Karpas-422 (cell line): ENCODE data around the gene MSH2. TPM values are rescaled to one million over a fixed set of nuclear protein-coding genes. Genes with fewer than 3 reads are reported as not detected.
"Not testable (repeated sequence)": the region's sequence is repeated elsewhere in the genome, so short reads cannot be mapped to it uniquely, and the experiment has no call there.

Source experiments
- DNase-seq: peaks from one replicate; pipeline ENCODE4 v3.0.0-alpha.2; 2015
- H2AFZ ChIP-seq: fragments of 200-600 bp; sonication (generic); 2 replicates; pipeline ENCODE4 v1.6.1; 2014; ENCODE audit warnings: antibody characterized with exemption, low read length, mixed read lengths
- H3K27ac ChIP-seq: fragments of 200-600 bp; sonication (generic); 2 replicates; pipeline ENCODE4 v1.5.1; 2014; ENCODE audit warnings: mild to moderate bottlenecking, low read length, moderate library complexity
- H3K27me3 ChIP-seq: fragments of 200-600 bp; sonication (generic); 2 replicates; pipeline ENCODE4 v1.6.1; 2014; ENCODE audit warnings: low read length, mixed read lengths
- H3K36me3 ChIP-seq: fragments of 200-600 bp; sonication (generic); 2 replicates; pipeline ENCODE4 v1.6.1; 2014; ENCODE audit warnings: low read length, mixed read lengths; ENCODE audit not compliant: insufficient read depth
- H3K4me1 ChIP-seq: fragments of 200-600 bp; sonication (generic); 2 replicates; pipeline ENCODE4 v1.6.1; 2014; ENCODE audit warnings: mild to moderate bottlenecking, low read length, mixed read lengths
- H3K4me2 ChIP-seq: fragments of 200-600 bp; sonication (generic); 2 replicates; pipeline ENCODE4 v1.6.1; 2014; ENCODE audit warnings: low read length, low read depth, mild to moderate bottlenecking; ENCODE audit not compliant: poor library complexity, severe bottlenecking
- H3K4me3 ChIP-seq: fragments of 200-600 bp; sonication (generic); 2 replicates; pipeline ENCODE4 v1.5.1; 2014; ENCODE audit warnings: mild to moderate bottlenecking, antibody characterized with exemption, low read length, mixed read lengths
- H3K79me2 ChIP-seq: fragments of 200-600 bp; sonication (generic); 2 replicates; pipeline ENCODE4 v1.6.1; 2014; ENCODE audit warnings: mild to moderate bottlenecking, low read length, mixed read lengths
- H3K9ac ChIP-seq: fragments of 200-600 bp; sonication (generic); 2 replicates; pipeline ENCODE4 v1.6.0; 2014; ENCODE audit warnings: low read length
- H3K9me2 ChIP-seq: fragments of 200-600 bp; sonication (generic), shearing (Covaris generic); replicated peaks from 2 replicates; pipeline ENCODE4 v1.6.0; 2014; ENCODE audit warnings: mild to moderate bottlenecking, low read length, moderate library complexity; ENCODE audit not compliant: insufficient read depth
- H3K9me3 ChIP-seq: fragments of 300-700, 200-600 bp; sonication (generic); 2 replicates; pipeline ENCODE4 v1.6.1; 2014; ENCODE audit warnings: low read length, mixed read lengths
- H4K20me1 ChIP-seq: fragments of 200-600 bp; sonication (generic); 2 replicates; pipeline ENCODE4 v1.6.1; 2014; ENCODE audit warnings: mild to moderate bottlenecking, antibody characterized with exemption, low read length, low read depth; ENCODE audit not compliant: insufficient read depth
- total RNA-seq: library from RNA; depleted of rRNA; stranded (reverse); fragments of >200 nt; shearing (Covaris generic); gene quantifications from 2 replicates; pipeline ENCODE4 v1.2.3, GENCODE V29; 2014; ENCODE audit warnings: low replicate concordance

MSH2 gene
- total RNA-seq, 1 experiment from 2014 or later, result 38.7 TPM

DNA sequence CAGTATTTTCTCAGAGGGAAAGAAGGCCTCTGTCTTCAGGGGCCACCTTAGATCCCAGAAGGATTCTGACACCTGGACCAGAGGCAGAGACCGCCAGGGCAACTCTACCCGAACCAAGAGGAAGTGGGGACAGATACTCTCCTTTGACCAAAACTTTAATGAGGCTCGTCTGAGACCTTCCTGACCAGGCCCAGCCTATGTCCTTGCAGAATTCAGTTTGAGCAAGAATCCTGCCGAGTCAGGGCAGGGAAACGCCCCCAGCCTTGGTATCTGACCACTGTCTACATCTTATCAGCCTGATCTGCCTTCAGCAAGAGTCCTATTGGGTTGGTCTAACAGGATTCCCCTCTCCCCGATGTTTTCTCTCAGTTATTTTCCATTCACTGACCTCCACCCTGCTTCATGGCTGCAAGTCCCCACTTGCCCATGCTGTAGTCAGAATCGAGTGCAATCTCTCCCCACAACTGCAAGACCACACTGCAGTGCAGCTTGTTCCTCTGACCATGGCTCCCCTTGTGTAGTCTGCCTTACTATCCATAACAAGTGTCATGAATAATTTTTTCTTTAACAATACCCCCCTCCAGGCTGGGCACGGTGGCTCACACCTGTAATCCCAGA, 95.0 kb downstream of the MSH2 start:
- no peak overlapping the region for H2AFZ ChIP-seq
- peaks cover 9% of the 10 kb centered on the region; the same call in 1 of the 2 replicates for H3K9me3 ChIP-seq
- no peak overlapping the region for H3K4me3 ChIP-seq
- no peak overlapping the region for H3K27ac ChIP-seq
- H3K79me2 ChIP-seq, result no peaks in the 10 kb centered on the region
- no peaks in the 10 kb centered on the region for H4K20me1 ChIP-seq
- no peaks in the 10 kb centered on the region for H3K9me2 ChIP-seq
- peaks cover 13% of the 10 kb centered on the region for H3K4me1 ChIP-seq
- no peak overlapping the region for H3K9ac ChIP-seq
- no peaks in the 10 kb centered on the region for H3K27me3 ChIP-seq
- no peak overlapping the region for H3K4me2 ChIP-seq
- DNase-seq, result no peak
- peaks cover 11% of the 10 kb centered on the region for H3K36me3 ChIP-seq

DNA sequence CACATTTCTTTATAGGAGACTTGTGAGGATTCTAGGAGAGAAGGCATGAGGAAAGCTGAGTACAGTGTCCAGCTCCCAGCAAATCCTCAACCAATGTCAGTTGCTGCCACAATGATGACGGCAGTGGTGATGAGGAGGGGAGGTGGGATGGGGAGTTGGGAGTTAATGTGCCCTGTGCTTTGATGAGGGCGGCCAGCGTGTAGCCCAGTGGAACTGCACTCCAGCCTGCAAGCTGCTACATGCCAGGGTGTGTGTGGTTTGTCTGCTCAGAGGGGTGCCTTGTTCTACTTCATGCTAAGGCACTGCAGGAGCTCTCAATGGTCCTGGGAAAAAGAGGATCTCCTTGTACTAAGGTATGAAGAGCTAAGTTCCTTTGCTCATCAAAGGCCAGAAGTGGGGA, 96.1 kb downstream of the MSH2 start:
- Histone ChIP-seq H3K79me2 (no peaks in the 10 kb centered on the region), H3K9me3 (peaks cover 9% of the 10 kb centered on the region; the same call in 1 of the 2 replicates), H3K4me1 (peaks cover 24% of the 10 kb centered on the region), H2AFZ (no peak overlapping the region), H3K4me3 (no peak overlapping the region), H4K20me1 (no peaks in the 10 kb centered on the region), H3K9ac (no peak overlapping the region), H3K4me2 (no peak overlapping the region), H3K27ac (no peak overlapping the region), H3K36me3 (peaks cover 11% of the 10 kb centered on the region), H3K9me2 (no peaks in the 10 kb centered on the region), H3K27me3 (no peaks in the 10 kb centered on the region)
- no peak for DNase-seq

- Histone ChIP-seq H2AFZ (no peak overlapping the region), H3K79me2 (no peaks in the 10 kb centered on the region), H3K36me3 (peaks cover 11% of the 10 kb centered on the region), H3K9me3 (peaks cover 9% of the 10 kb centered on the region; the same call in 1 of the 2 replicates), H3K27ac (no peak overlapping the region), H3K4me2 (no peak overlapping the region), H3K4me1 (peaks cover 31% of the 10 kb centered on the region), H3K9me2 (no peaks in the 10 kb centered on the region), H3K27me3 (no peaks in the 10 kb centered on the region), H3K4me3 (no peak overlapping the region), H3K9ac (no peak overlapping the region), H4K20me1 (no peaks in the 10 kb centered on the region)
- no peak for DNase-seq
These were observed 96.8 kb downstream of the MSH2 start for GRCh38 chr2:47499621-47500309.

DNA sequence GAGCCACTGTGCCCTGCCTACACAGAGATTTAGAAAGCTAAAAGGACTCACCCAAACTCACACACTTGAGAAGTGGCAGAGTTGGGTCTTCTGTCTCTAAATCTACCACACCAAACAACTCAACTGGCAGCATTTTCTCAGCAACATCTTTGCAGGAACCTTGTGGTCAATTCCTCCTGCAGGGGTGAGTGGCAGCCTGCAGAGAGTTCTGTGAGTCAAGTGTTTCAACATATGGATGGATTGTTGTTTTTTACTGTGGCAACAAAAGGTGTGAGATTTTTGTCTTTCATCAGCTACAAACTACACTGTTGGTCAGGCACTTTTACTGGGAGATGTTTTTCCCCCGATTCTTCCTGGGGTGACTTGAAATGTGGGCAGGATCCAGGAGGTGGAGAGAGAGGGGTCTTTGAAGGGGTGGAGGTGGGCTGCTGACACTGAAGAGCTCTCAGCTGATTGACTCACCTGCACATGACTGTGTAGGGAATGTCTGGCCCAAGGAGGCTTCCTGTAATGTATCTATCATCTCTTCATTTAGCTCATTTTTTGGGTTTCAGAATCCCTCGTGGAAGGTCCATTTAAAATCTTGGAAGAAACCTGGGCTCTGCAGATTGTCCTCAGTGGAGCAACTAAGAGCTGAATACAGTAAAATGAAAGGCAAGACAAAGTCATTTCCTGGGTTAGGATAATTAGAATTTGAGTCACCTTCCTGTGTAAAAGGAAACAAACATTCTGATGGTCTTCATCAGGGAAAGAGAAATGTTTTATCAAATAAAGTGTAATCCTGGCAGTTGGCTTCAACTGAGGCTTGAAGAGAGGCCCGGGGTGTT, 98.6 kb downstream of the MSH2 start:
- no peak for DNase-seq
- Histone ChIP-seq H2AFZ (no peak overlapping the region), H3K9me3 (peaks cover 15% of the 10 kb centered on the region; the same call in 1 of the 2 replicates), H3K27me3 (no peaks in the 10 kb centered on the region), H3K9me2 (no peaks in the 10 kb centered on the region), H3K79me2 (no peaks in the 10 kb centered on the region), H3K9ac (no peak overlapping the region), H3K4me1 (peaks cover 35% of the 10 kb centered on the region), H4K20me1 (no peaks in the 10 kb centered on the region), H3K27ac (peak overlapping the region; percentile 99), H3K4me2 (no peak overlapping the region), H3K4me3 (no peak overlapping the region), H3K36me3 (peaks cover 11% of the 10 kb centered on the region)

- H3K27me3 ChIP-seq, H4K20me1 ChIP-seq, H3K79me2 ChIP-seq, H3K9me2 ChIP-seq, H2AFZ ChIP-seq: not testable (repeated sequence)
- DNase-seq, result peak; percentile 83
- Histone ChIP-seq H3K27ac (peak overlapping the region; percentile 99), H3K9me3 (peaks cover 15% of the 10 kb centered on the region; the same call in 1 of the 2 replicates), H3K4me1 (peaks cover 35% of the 10 kb centered on the region), H3K9ac (peak overlapping the region; percentile 81), H3K4me2 (peak overlapping the region; percentile 89), H3K4me3 (peak overlapping the region; percentile 63; the same call in 1 of the 2 replicates), H3K36me3 (peaks cover 11% of the 10 kb centered on the region)
These were observed 99.5 kb downstream of the MSH2 start for GRCh38 chr2:47502498-47502897.

GRCh38 chr2:47503481-47504070, 100.6 kb downstream of the MSH2 start:
- Histone ChIP-seq H3K9me3 (peaks cover 15% of the 10 kb centered on the region; the same call in 1 of the 2 replicates), H3K9ac (peak overlapping the region; percentile 81), H3K9me2 (no peaks in the 10 kb centered on the region), H3K4me3 (peak overlapping the region; percentile 63), H2AFZ (no peak overlapping the region), H3K79me2 (no peaks in the 10 kb centered on the region), H3K4me2 (peak overlapping the region; percentile 89), H4K20me1 (no peaks in the 10 kb centered on the region), H3K36me3 (peaks cover 11% of the 10 kb centered on the region), H3K27ac (peak overlapping the region; percentile 99), H3K27me3 (no peaks in the 10 kb centered on the region), H3K4me1 (peaks cover 35% of the 10 kb centered on the region)
- peak; percentile 88 for DNase-seq

GRCh38 chr2:47504174-47504810, 101.3 kb downstream of the MSH2 start:
- H3K36me3 ChIP-seq, result peaks cover 7% of the 10 kb centered on the region
- H3K27me3 ChIP-seq, result no peaks in the 10 kb centered on the region
- H4K20me1 ChIP-seq, result no peaks in the 10 kb centered on the region
- no peaks in the 10 kb centered on the region for H3K9me2 ChIP-seq
- H3K4me1 ChIP-seq, result peaks cover 35% of the 10 kb centered on the region
- peak overlapping the region; percentile 81 for H3K9ac ChIP-seq
- DNase-seq, result peak; percentile 90
- no peaks in the 10 kb centered on the region for H3K79me2 ChIP-seq
- H3K4me3 ChIP-seq, result peak overlapping the region; percentile 63
- H3K27ac ChIP-seq, result peak overlapping the region; percentile 99
- H2AFZ ChIP-seq, result no peak overlapping the region
- peaks cover 12% of the 10 kb centered on the region; the same call in 1 of the 2 replicates for H3K9me3 ChIP-seq
- peak overlapping the region; percentile 89 for H3K4me2 ChIP-seq
